HUES64 (cell line): ENCODE data around the gene SLC34A2. TPM values are rescaled to one million over a fixed set of nuclear protein-coding genes. Genes with fewer than 3 reads are reported as not detected.
"Not testable (repeated sequence)": the region's sequence is repeated elsewhere in the genome, so short reads cannot be mapped to it uniquely, and the experiment has no call there.

Experiments used
- H3K27ac ChIP-seq: 2 replicates; pipeline ENCODE4 v1.7.0; 2013; ENCODE audit warnings: low read depth, low read length, inconsistent platforms
- H3K27me3 ChIP-seq: 2 replicates; pipeline ENCODE4 v1.6.1; 2013; ENCODE audit warnings: mild to moderate bottlenecking, low read length; ENCODE audit not compliant: insufficient read depth
- H3K36me3 ChIP-seq: 2 replicates; pipeline ENCODE4 v1.6.1; 2013; ENCODE audit warnings: mild to moderate bottlenecking, low read length; ENCODE audit not compliant: insufficient read depth
- H3K4me1 ChIP-seq: 2 replicates; pipeline ENCODE4 v1.6.1; 2013; ENCODE audit warnings: mild to moderate bottlenecking, low read length, moderate library complexity; ENCODE audit not compliant: insufficient read depth
- H3K4me3 ChIP-seq: 2 replicates; pipeline ENCODE4 v1.5.1; 2013; ENCODE audit warnings: mild to moderate bottlenecking, low read length, moderate library complexity
- H3K9ac ChIP-seq: 2 replicates; pipeline ENCODE4 v1.6.1; 2013; ENCODE audit warnings: mild to moderate bottlenecking, low read depth, low read length
- H3K9me3 ChIP-seq: 2 replicates; pipeline ENCODE4 v1.6.1; 2013; ENCODE audit warnings: low read depth, low read length; ENCODE audit not compliant: insufficient read depth
- WGBS: fragments of 150-250, 120-280 bp; methylation state at CpG from one replicate; pipeline ENCODE4 v1.1.7; 2013; ENCODE audit warnings: missing lambda C conversion rate; 5-methylcytosine and 5-hydroxymethylcytosine counted together
- polyA plus RNA-seq, 2 experiments: library from polyadenylated mRNA; stranded (reverse); fragments of 50-300 nt; gene quantifications; one replicate each; pipeline ENCODE4 v1.2.3, GENCODE V29; 2013

SLC34A2 gene, protein sequence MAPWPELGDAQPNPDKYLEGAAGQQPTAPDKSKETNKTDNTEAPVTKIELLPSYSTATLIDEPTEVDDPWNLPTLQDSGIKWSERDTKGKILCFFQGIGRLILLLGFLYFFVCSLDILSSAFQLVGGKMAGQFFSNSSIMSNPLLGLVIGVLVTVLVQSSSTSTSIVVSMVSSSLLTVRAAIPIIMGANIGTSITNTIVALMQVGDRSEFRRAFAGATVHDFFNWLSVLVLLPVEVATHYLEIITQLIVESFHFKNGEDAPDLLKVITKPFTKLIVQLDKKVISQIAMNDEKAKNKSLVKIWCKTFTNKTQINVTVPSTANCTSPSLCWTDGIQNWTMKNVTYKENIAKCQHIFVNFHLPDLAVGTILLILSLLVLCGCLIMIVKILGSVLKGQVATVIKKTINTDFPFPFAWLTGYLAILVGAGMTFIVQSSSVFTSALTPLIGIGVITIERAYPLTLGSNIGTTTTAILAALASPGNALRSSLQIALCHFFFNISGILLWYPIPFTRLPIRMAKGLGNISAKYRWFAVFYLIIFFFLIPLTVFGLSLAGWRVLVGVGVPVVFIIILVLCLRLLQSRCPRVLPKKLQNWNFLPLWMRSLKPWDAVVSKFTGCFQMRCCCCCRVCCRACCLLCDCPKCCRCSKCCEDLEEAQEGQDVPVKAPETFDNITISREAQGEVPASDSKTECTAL
- polyA plus RNA-seq (2013, experiment 1 of 2), result 0.60 TPM
- 0.63 TPM for polyA plus RNA-seq (2013, experiment 2 of 2)

DNA sequence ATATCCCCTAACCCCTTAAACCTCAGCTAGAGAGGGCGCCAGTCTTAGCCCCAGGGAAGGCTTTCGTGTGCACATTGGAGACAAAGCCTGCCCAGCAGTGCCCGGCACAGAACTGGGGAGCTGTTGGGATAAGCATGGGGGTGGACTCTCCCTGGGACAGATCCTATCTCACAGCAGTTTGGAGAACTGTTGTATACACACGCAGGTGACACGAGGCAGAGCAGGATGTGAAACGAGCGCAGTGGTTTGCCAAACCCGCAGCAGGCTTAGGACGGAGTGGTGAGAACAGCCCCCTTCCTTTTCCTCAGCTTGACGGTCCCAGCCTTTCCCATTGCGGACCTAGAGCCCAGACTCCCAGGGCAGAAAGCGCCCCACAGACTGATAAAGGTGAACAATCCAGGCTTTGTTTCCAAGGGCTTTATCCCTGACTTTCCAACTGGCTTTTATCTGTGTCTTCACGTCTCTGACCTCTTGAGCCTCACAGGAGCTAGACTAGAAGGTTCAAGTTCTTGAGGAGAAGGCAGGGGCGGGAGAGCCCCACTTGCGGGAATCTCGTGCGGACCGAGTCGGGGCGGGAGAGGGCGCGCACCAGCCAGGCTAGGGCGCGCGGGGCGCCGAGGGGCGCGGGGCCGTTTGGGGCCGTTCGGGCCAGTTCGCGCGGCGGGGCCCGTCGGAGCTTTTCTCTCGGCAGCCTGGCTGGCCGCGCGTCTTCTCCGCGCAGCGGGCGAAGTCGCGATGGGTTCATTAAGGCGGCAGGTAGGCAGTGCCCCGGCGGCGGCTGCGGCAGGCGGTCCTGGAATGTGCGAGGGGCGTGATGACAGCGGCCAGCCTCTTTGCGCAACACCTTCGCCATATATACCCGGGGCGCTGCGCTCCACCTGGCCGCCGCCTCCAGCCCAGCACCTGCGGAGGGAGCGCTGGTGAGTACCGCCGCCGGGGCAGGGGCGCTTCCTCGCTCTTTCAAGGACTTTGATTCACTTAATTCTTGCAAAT, at the start of gene SLC34A2:
SLC34A2 (plus strand) TSS at position 881 of the 993 bp plus-strand sequence. CDS start 6,650 bp downstream, outside the sequence.
- Histone ChIP-seq H3K27ac (no peak within 1 kb of the TSS), H3K9ac (peak within 1 kb of the TSS; percentile 23; the same call in 1 of the 2 replicates), H3K4me1 (peaks cover 35% of the 10 kb centered on the region), H3K9me3 (no peaks in the 10 kb centered on the region), H3K36me3 (no peaks in the 10 kb centered on the region), H3K27me3 (peaks cover 49% of the 10 kb centered on the region), H3K4me3 (peak within 1 kb of the TSS; percentile 43)
- WGBS, result 4% methylated on average over 71 of the region's 71 CpGs

DNA sequence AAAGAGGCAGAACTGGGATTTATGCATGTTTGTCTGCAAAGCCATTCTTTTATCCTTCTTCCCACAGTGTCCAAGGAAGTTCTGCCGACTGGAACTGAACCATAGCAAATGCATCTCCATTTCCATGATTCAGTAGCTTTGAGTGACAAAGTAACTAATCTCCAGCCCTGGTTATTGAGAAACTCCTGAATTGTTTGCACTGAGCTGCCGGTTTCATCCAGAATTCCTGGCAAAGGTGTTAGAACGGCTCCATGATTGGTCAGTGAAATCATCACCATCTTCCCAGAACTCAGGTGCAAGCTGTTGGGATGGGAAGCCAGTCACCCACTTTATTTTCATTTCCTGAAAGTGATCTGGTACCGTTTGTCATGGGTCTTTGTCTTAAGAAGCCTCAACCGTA, 47.0 kb upstream of the SLC34A2 start:
- Histone ChIP-seq H3K9me3 (no peaks in the 10 kb centered on the region), H3K27me3 (no peaks in the 10 kb centered on the region), H3K4me3 (no peak overlapping the region), H3K4me1 (no peaks in the 10 kb centered on the region), H3K27ac (no peak overlapping the region), H3K36me3 (no peaks in the 10 kb centered on the region), H3K9ac (no peak overlapping the region)
- 92% methylated on average over 5 of the region's 5 CpGs for WGBS

DNA sequence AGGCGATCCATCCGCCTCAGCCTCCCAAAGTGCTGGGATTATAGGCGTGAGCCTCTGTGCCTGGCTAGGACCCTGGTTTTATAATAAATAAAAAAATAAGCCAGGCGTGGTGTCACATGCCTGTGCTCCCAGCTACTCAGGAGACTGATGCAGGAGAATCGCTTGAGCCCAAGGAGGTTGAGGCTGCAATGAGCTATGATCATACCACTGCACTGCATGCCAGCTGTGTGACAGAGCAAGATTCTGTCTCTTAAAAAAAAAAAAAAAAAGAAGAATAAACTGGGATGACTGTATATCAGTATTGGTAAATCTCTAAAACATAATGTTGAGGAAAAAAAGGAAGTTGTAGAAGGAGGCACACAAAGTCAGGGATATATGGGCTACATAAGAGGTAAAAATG, 45.7 kb upstream of the SLC34A2 start:
- Histone ChIP-seq H3K36me3 (no peaks in the 10 kb centered on the region), H3K27ac (no peak overlapping the region), H3K4me3 (no peak overlapping the region), H3K4me1 (no peaks in the 10 kb centered on the region), H3K9ac (no peak overlapping the region), H3K27me3 (no peaks in the 10 kb centered on the region), H3K9me3 (no peaks in the 10 kb centered on the region)
- 92% methylated on average over 5 of the region's 5 CpGs for WGBS

DNA sequence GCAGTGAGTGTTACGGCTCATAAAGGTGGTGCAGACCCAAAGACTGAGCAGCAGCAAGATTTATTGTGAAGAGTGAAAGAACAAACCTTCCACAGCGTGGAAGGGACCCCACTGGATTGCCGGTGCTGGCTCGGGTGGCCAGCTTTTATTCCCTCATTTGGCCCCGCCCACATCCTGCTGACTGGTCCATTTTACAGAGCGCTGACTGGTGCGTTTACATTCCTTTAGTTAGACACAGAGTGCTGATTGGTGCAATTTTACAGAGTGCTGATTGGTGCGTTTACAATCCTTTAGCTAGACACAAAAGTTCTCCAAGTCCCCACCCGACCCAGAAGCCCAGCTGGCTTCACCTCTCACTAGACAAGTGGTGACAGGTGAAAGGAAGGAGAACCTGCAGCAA, 42.0 kb upstream of the SLC34A2 start:
- H3K4me3 ChIP-seq, H3K4me1 ChIP-seq, H3K9me3 ChIP-seq, H3K36me3 ChIP-seq, H3K27me3 ChIP-seq, H3K9ac ChIP-seq, H3K27ac ChIP-seq: not testable (repeated sequence)
- 95% methylated on average over 9 of the region's 9 CpGs for WGBS

DNA sequence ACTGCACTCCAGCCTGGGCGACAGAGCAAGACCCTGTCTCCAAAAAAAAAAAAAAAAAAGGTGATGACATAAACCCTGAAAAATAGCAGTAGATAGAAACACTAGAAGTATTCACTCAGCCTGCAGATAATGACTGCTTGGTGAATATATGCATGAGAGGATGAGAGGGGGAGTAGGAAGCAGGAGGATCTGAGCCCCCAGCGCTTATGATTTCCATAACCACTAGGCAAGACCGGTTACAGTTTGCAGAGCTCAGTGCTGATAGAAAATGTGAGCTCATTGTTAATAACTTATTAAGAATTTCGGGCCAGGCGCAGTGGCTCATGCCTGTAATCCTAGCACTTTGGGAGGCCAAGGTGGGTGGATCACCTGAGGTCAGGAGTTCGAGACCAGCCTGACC, 40.8 kb upstream of the SLC34A2 start:
- no peaks in the 10 kb centered on the region for H3K36me3 ChIP-seq
- no peak overlapping the region for H3K4me3 ChIP-seq
- no peaks in the 10 kb centered on the region for H3K9me3 ChIP-seq
- no peak overlapping the region for H3K9ac ChIP-seq
- no peaks in the 10 kb centered on the region for H3K27me3 ChIP-seq
- no peak overlapping the region for H3K27ac ChIP-seq
- 92% methylated on average over 6 of the region's 6 CpGs for WGBS
- no peaks in the 10 kb centered on the region for H3K4me1 ChIP-seq

DNA sequence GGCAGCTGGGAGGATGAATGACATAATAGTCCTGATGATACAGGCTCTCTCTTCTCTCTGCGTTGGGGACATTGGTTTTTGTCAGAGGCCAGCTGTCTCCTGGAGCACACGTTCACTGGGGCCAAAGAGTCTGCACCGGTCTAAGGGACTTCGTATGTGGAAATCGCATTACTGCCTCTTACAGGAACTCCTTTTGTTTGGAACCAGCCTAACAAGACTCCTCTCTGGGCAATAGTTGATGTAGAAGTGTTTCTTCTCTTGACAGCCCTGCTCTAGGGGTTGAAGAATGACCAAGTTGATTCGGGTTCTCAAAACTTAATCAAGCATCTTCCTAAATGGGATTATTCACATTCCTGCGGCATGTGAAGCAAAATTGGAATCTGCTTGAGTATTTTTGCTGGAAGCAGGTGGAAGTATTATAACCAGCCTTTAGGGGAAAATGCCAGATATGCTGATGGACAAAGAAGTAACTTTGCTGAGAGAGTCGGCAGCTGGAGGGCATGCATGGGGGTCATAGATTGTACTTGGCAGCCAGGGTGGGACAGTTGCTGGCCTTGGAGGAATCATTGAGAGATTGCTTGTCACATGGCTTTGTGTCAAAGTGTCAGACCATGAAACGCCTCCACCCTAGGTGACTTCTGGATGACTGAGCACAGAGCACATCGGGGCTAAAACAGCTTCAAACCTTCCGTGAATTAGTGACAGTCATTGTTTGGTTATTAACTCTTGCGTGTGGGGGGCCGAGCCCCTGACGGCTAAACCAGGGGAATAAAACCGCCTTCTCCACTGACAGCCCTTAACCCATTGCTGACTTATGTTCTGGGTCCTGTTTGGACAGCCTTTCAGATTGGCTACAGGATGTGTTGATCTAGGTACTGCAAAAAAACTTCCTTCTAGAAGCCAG, 34.4 kb upstream of the SLC34A2 start:
- H3K27ac ChIP-seq, result no peak overlapping the region
- H3K36me3 ChIP-seq, result no peaks in the 10 kb centered on the region
- 85% methylated on average over 15 of the region's 15 CpGs for WGBS
- H3K27me3 ChIP-seq, result no peaks in the 10 kb centered on the region
- H3K4me3 ChIP-seq, result no peak overlapping the region
- H3K9ac ChIP-seq, result no peak overlapping the region
- H3K4me1 ChIP-seq, result no peaks in the 10 kb centered on the region
- no peaks in the 10 kb centered on the region for H3K9me3 ChIP-seq

DNA sequence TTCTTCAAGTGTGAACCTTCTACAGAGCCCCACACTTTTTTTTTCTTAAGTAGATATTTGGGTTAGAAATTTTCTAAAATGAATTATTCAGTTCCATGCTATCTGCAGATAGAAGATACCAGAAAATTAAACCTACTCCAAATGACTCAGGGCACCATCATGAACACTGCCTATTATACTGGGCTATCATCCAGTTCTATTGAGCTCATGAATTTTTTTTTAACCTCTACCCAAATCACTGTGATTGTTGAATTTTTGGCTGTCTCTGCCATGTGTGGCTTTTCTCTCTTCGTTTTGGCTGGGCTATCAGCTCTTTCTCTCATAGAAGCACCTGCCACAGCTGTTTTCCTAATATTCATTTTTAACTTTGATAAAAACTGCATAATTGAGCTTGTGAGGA, 31.0 kb upstream of the SLC34A2 start:
- no peaks in the 10 kb centered on the region for H3K9me3 ChIP-seq
- H3K27me3 ChIP-seq, result no peaks in the 10 kb centered on the region
- no peaks in the 10 kb centered on the region for H3K4me1 ChIP-seq
- WGBS, result 75% methylated on average over 1 of the region's 1 CpG
- no peak overlapping the region for H3K9ac ChIP-seq
- H3K4me3 ChIP-seq, result no peak overlapping the region
- H3K36me3 ChIP-seq, result no peaks in the 10 kb centered on the region
- H3K27ac ChIP-seq, result no peak overlapping the region

GRCh38 chr4:25628451-25628850, 27.2 kb upstream of the SLC34A2 start:
- H3K27ac ChIP-seq, result no peak overlapping the region
- no peak overlapping the region for H3K4me3 ChIP-seq
- no peaks in the 10 kb centered on the region for H3K9me3 ChIP-seq
- WGBS, result 100% methylated on average over 2 of the region's 2 CpGs
- H3K9ac ChIP-seq, result no peak overlapping the region
- H3K27me3 ChIP-seq, result no peaks in the 10 kb centered on the region
- no peaks in the 10 kb centered on the region for H3K4me1 ChIP-seq
- no peaks in the 10 kb centered on the region for H3K36me3 ChIP-seq

DNA sequence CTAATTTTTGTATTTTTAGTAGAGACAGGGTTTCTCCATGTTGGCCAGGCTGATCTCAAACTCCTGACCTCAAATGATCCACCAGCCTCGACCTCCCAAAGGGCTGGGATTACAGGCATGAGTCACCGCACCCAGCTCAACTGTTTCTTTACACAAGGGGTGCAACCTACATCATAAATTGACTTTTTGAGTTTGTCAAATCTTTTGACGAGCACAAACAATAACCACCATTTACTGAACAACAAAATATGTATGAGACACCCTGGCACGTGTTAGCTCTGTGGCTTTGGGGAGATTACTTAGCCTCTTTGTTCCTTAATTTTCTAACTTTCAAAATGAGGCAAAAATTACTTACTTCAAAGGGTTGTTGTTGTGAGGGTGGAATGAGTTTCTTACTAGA, 23.5 kb upstream of the SLC34A2 start:
- Histone ChIP-seq H3K27me3 (no peaks in the 10 kb centered on the region), H3K9me3 (no peaks in the 10 kb centered on the region), H3K4me3 (no peak overlapping the region), H3K4me1 (no peaks in the 10 kb centered on the region), H3K27ac (no peak overlapping the region), H3K9ac (no peak overlapping the region), H3K36me3 (no peaks in the 10 kb centered on the region)
- 86% methylated on average over 4 of the region's 4 CpGs for WGBS

- WGBS, result 89% methylated on average over 4 of the region's 4 CpGs
- H3K36me3 ChIP-seq, result no peaks in the 10 kb centered on the region
- H3K27me3 ChIP-seq, result no peaks in the 10 kb centered on the region
- no peak overlapping the region for H3K4me3 ChIP-seq
- no peak overlapping the region for H3K9ac ChIP-seq
- H3K9me3 ChIP-seq, result no peaks in the 10 kb centered on the region
- no peak overlapping the region for H3K27ac ChIP-seq
- no peaks in the 10 kb centered on the region for H3K4me1 ChIP-seq
Measured at GRCh38 chr4:25633541-25633940, 22.1 kb upstream of the SLC34A2 start.
